ENCODE data around the gene B3GALT4. TPM values are rescaled to one million over a fixed set of nuclear protein-coding genes. Genes with fewer than 3 reads are reported as not detected.
A peak's percentile ranks its signal among the peaks of the same experiment; 100 is the strongest.

The B3GALT4 gene
- total RNA-seq, 6 donors from 2014 or later = 20.1 to 29.7 (median 23.2) TPM

GRCh38 chr6:33317669-33318425 lies 40.9 kb downstream of the B3GALT4 start, which contains the start of gene ZBTB22:
Gene ZBTB22, minus strand, starts transcription at chr6:33317744. Its CDS starts 828 bp downstream, at chr6:33316916.
- Histone ChIP-seq H3K4me3 (peak within 1 kb of the TSS; percentile 26 to 64 (median 54)), H3K27me3 (no peaks in the 10 kb centered on the region), H3K36me3 (peaks cover 7 to 39% (median 33%) of the 10 kb centered on the region in 4 donors), H3K27ac (peak within 1 kb of the TSS; percentile 80 to 98 (median 88)), H3K9me3 (no peaks in the 10 kb centered on the region), H3K4me1 (peaks cover 50 to 69% (median 62%) of the 10 kb centered on the region in 4 donors)
- peak; percentile 86 to 93 for ATAC-seq (ENCODE audit: low FRiP score in 2 of 2)
- WGBS, 2 donors = 2 to 4% methylated on average over 22 to 35 of the region's 44 CpGs
- DNase-seq = peak; percentile 98 to 100
- TF ChIP-seq EP300 (IDR thresholded peaks at IDR 0.05) (peak in 1 of 4 donors; percentile 25), POLR2AphosphoS5 (IDR thresholded peaks at IDR 0.05) (peak; percentile 45 to 70), POLR2A (IDR thresholded peaks at IDR 0.05) (peak in 1 of 4 donors; percentile 60), CTCF (IDR thresholded peaks at IDR 0.05) (peak in 1 of 6 experiments; percentile 25)

- no peaks in the 10 kb centered on the region for H3K27me3 ChIP-seq
- no peak for ATAC-seq (ENCODE audit: low FRiP score in 2 of 2)
- WGBS, 2 donors = 67 to 70% methylated on average over 8 of the region's 8 CpGs
- H3K27ac ChIP-seq = peak overlapping the region; percentile 80 to 98 (median 88)
- no peak for DNase-seq
- no peaks in the 10 kb centered on the region for H3K9me3 ChIP-seq
- no peak for TF ChIP-seq POLR2AphosphoS5 (IDR thresholded peaks at IDR 0.05)
- TF ChIP-seq EP300 (IDR thresholded peaks at IDR 0.05) = no peak
- no peak for TF ChIP-seq POLR2A (IDR thresholded peaks at IDR 0.05)
- TF ChIP-seq CTCF (IDR thresholded peaks at IDR 0.05) = no peak
- H3K4me3 ChIP-seq = peak overlapping the region in 3 of 4 donors; percentile 50 to 64 (median 58)
- H3K4me1 ChIP-seq = peaks cover 51 to 71% (median 63%) of the 10 kb centered on the region in 4 donors
- H3K36me3 ChIP-seq = peaks cover 7 to 39% (median 33%) of the 10 kb centered on the region in 4 donors
Observed at GRCh38 chr6:33318426-33319073, 41.6 kb downstream of the B3GALT4 start.

- no peak for DNase-seq
- Histone ChIP-seq H3K27me3 (no peaks in the 10 kb centered on the region), H3K27ac (peak overlapping the region in 1 of 4 donors; percentile 52), H3K4me1 (peaks cover 54 to 70% (median 65%) of the 10 kb centered on the region in 4 donors), H3K36me3 (peaks cover 7 to 39% (median 33%) of the 10 kb centered on the region in 4 donors), H3K4me3 (no peak overlapping the region), H3K9me3 (no peaks in the 10 kb centered on the region)
- ATAC-seq (ENCODE audit: low FRiP score in 2 of 2) = no peak
- 94 to 96% methylated on average over 3 of the region's 3 CpGs for WGBS, 2 donors
- TF ChIP-seq POLR2AphosphoS5 (IDR thresholded peaks at IDR 0.05) = no peak
- TF ChIP-seq EP300 (IDR thresholded peaks at IDR 0.05) = no peak
- no peak for TF ChIP-seq POLR2A (IDR thresholded peaks at IDR 0.05)
- no peak for TF ChIP-seq CTCF (IDR thresholded peaks at IDR 0.05)
Observed at GRCh38 chr6:33319939-33320314, 43.0 kb downstream of the B3GALT4 start.

GRCh38 chr6:33320315-33321181 lies 43.6 kb downstream of the B3GALT4 start:
- no peak overlapping the region for H3K4me3 ChIP-seq
- no peaks in the 10 kb centered on the region for H3K9me3 ChIP-seq
- H3K27me3 ChIP-seq = no peaks in the 10 kb centered on the region
- ATAC-seq (ENCODE audit: low FRiP score in 2 of 2) = no peak
- peak overlapping the region in 2 of 4 donors; percentile 4 to 52 for H3K27ac ChIP-seq
- no peak for DNase-seq
- WGBS, 2 donors = 75 to 76% methylated on average over 26 to 31 of the region's 32 CpGs
- H3K36me3 ChIP-seq = peaks cover 7 to 39% (median 33%) of the 10 kb centered on the region in 4 donors
- H3K4me1 ChIP-seq = peaks cover 48 to 63% (median 59%) of the 10 kb centered on the region in 4 donors
- TF ChIP-seq POLR2AphosphoS5 (IDR thresholded peaks at IDR 0.05) (no peak), EP300 (IDR thresholded peaks at IDR 0.05) (no peak), CTCF (IDR thresholded peaks at IDR 0.05) (no peak), POLR2A (IDR thresholded peaks at IDR 0.05) (no peak)
